CD4-positive, alpha-beta T cell treated with Interleukin-6 at 100 ng/mL for 8 hours (primary cell): ENCODE results near the gene FOXF1.

Experiments
- DNase-seq: peaks from one replicate; pipeline ENCODE4 v3.0.0-alpha.2; 2020; ENCODE audit warnings: mixed read lengths, low spot score

The FOXF1 gene

GRCh38 chr16:86492961-86493629 lies 17.2 kb upstream of the FOXF1 start:
- DNase-seq: no peak

- DNase-seq: no peak
Observed at GRCh38 chr16:86494039-86494564, 16.2 kb upstream of the FOXF1 start.

- no peak for DNase-seq
Observed at GRCh38 chr16:86494565-86495356, 15.6 kb upstream of the FOXF1 start.

DNA sequence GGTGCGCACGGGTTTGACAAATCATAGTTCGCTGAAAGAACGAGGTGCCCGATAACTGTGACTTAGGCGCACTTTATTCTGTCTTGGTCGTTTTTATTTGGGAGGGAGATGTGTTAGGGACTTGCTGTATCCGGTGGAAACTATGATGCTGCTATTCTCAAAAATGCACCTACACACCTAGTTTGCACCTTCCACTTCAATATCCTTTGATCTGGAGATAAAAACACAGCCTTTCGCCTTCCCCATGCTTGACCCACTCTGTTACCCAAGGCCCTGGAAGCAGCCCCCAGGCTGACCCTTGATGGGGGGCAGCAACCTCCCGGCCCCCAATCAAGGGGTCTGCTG lies 15.0 kb upstream of the FOXF1 start:
- DNase-seq: no peak

- DNase-seq: no peak
Observed at GRCh38 chr16:86495756-86496261, 14.5 kb upstream of the FOXF1 start.

- DNase-seq: no peak
Observed at GRCh38 chr16:86496262-86496928, 13.9 kb upstream of the FOXF1 start.

- DNase-seq: no peak
Observed at GRCh38 chr16:86496929-86497461, 13.3 kb upstream of the FOXF1 start.

GRCh38 chr16:86497551-86498021 lies 12.7 kb upstream of the FOXF1 start:
- no peak for DNase-seq

DNA sequence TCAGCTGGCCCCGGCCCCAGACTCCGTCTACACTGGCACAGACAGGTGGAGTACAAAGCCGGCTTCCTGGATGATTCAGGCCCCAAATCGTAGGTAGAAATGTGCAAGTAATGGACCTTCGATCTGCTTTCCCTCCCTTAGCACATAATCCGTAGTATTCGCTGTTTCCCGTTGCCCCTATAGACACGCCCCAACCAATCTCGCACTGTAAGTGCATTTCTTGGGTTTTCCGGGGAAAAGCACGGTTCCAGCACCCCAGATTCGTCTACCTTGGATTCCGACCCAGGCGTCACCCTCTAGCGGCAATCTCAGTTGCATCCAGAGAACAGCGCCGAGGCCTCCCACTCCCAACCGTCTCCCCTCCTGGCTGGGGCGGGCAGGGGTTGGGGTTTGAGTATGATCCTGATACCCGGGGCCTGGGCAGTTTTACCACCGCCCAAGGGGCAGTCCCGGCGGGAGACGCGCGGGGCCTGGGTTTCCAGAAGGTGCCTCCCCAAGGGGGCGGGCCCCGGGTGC lies 12.1 kb upstream of the FOXF1 start:
- no peak for DNase-seq

GRCh38 chr16:86498671-86499439 lies 11.5 kb upstream of the FOXF1 start:
- no peak for DNase-seq

DNA sequence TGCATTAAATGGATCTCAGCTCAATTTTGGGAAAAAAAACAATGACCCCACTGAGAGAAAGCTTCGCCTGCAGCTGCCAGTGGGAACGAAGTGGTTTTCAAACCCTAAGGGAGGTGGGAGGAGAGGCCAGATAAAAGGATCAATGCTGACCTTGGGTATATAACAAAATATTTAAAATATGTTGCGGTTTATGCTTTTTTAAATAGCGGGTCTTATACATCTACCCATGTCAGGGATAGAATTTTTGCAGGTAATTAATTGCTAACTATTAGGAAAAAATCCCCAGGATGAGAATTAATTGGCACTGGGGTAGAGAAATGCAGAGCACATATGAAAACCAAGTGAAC lies 10.9 kb upstream of the FOXF1 start:
- DNase-seq: no peak

GRCh38 chr16:86499889-86500707 lies 10.2 kb upstream of the FOXF1 start:
- no peak for DNase-seq

- DNase-seq: no peak
Observed at GRCh38 chr16:86500708-86501510, 9.4 kb upstream of the FOXF1 start.

DNA sequence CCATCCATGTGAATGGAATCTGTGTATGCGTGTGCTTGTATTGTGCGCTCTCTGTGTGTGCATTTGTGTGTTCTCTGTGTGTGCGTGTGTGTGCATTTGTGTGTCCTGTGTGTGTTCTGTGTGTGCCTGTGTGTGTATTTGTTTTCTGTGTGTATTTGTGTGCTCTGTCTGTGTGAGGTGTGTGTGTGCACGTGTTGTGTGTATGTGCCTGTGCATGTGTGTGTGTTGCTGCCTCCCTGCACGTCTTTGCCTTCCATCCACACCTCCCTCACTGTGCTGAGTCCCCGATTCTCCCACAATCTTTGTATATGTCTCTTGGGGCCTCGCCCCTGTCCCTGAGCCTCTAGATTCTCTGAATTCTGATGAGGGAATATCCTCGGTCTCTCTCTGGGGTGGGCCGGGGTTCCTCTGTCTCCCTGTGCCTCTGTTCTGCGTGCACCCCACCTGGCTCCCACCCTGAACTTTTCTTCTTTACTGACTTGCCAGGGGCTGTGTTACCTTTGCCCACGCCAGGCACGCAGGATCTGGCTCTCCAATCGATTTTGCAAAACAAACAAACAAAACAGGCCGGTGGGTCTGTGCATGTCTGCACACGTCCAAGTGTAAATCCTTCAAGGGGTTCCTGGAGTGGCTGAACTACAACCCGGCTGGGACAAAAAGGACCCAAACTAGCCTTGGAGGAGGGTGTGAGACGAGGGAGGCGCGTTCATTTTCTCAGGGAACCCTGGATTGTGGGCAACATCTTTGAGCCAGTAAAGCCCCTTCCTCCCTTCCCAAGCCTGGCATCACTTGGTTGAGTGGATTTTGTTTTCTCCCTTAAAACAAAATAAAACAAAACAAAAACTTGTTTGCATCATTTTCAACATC lies 8.1 kb upstream of the FOXF1 start:
- no peak for DNase-seq

DNA sequence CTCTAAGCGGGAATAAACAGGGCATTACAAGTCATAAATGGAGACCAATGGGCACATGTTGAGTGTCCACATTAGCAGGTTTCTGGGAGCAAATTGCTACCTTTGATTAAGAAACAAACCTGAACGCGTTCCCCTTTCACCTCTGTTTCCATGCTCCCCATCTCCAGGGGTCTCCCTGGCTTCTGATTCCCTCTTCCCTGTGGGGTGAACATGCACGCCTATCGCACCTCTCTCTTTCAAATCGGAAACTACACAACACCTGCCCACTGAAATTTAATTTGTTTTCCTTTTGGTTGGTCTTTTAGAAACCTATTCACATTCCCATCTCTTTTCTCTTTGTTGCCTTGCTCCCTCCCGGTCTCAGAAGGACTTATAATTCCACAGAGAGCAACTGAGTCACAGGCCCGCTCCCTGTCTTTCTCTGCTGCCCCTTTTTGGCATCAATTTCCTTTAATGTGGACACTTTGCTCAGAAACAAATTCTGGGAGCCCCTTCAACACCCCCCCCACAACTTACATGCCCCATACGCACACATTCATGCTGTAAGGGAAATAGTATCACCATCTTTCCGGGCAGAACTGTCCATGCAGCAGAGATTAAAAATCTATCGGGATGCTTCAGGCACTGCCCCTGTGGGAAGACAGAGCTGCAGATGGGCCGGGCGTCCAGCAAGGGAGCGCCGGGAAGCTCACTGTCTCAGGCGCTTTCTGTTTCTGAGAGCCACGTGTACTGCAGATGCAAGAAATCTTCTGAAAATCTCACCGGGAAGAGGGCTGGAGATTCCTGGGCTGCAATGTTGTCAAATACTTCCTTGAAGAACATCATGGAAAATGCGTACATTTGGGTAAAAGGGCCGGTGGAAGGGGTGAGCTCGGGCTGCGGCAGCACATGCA lies 7.2 kb upstream of the FOXF1 start:
- DNase-seq: no peak

- no peak for DNase-seq
Observed at GRCh38 chr16:86503830-86504229, 6.5 kb upstream of the FOXF1 start.

GRCh38 chr16:86504315-86505184 lies 5.8 kb upstream of the FOXF1 start:
- no peak for DNase-seq
